IPS DF 6.9 (cell line): ENCODE data around the gene ANKRD11.
"Not testable (repeated sequence)": the region's sequence is repeated elsewhere in the genome, so short reads cannot be mapped to it uniquely, and the experiment has no call there.

Experiments
- DNase-seq: peaks from one replicate; pipeline ENCODE4 v3.0.0-alpha.2; 2013; ENCODE audit warnings: low read depth, low spot score
- H3K27ac ChIP-seq: one replicate; pipeline ENCODE4 v1.5.1; 2013; ENCODE audit warnings: low read length, control low read depth
- H3K27me3 ChIP-seq: 2 replicates; pipeline ENCODE4 v1.6.1; 2013; ENCODE audit warnings: mild to moderate bottlenecking, low read length; ENCODE audit not compliant: control insufficient read depth, insufficient read depth
- H3K36me3 ChIP-seq: 2 replicates; pipeline ENCODE4 v1.6.1; 2013; ENCODE audit warnings: low read length; ENCODE audit not compliant: control insufficient read depth, insufficient read depth
- H3K4me1 ChIP-seq: 2 replicates; pipeline ENCODE4 v1.6.1; 2013; ENCODE audit warnings: low read length; ENCODE audit not compliant: control insufficient read depth, insufficient read depth
- H3K4me3 ChIP-seq: 2 replicates; pipeline ENCODE4 v1.5.1; 2013; ENCODE audit warnings: mild to moderate bottlenecking, low read length
- H3K9me3 ChIP-seq: 2 replicates; pipeline ENCODE4 v1.6.1; 2013; ENCODE audit warnings: low read length, inconsistent platforms; ENCODE audit not compliant: control insufficient read depth, insufficient read depth
- WGBS: extraction: QIAGEN DNeasy Blood & Tissue Kit; methylation state at CpG from one replicate; pipeline ENCODE4 v1.1.7; 2013; ENCODE audit warnings: mixed read lengths, missing lambda C conversion rate; ENCODE audit not compliant: insufficient read length, insufficient coverage; 5-methylcytosine and 5-hydroxymethylcytosine counted together

Gene ANKRD11

DNA sequence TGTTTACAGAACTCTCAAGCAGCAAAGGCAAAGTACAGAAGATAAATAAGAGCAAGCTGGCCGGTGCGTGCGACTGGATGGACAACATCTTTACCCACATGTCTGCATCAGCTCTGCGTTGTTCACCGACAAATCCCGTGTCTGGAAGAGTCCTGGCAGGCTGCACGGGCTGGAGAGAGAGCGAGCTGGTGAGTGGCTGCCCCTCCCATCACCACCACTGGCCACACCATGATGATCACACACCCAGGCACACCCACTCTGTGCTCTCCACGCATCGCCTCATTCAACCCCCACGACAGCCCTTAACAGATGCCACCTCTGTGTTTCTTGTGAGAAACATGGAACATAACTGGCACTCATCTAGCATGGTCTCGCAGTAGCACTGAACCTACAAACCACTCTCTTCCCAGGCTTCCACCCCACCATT lies 59.2 kb downstream of the ANKRD11 start:
- H3K9me3 ChIP-seq = no peaks in the 10 kb centered on the region
- peaks cover 7% of the 10 kb centered on the region for H3K4me1 ChIP-seq
- H3K27me3 ChIP-seq = no peaks in the 10 kb centered on the region
- no peak for DNase-seq
- no peak overlapping the region for H3K4me3 ChIP-seq
- no CpG with 5 or more reads among the region's 12 CpGs for WGBS
- no peak overlapping the region for H3K27ac ChIP-seq
- no peaks in the 10 kb centered on the region for H3K36me3 ChIP-seq

- DNase-seq = no peak
- Histone ChIP-seq H3K4me3 (no peak overlapping the region), H3K4me1 (peaks cover 7% of the 10 kb centered on the region), H3K36me3 (no peaks in the 10 kb centered on the region), H3K27ac (no peak overlapping the region), H3K27me3 (no peaks in the 10 kb centered on the region), H3K9me3 (no peaks in the 10 kb centered on the region)
- WGBS = no CpG with 5 or more reads among the region's 19 CpGs
Measured at GRCh38 chr16:89430436-89431157, 59.8 kb downstream of the ANKRD11 start.

- WGBS = no CpG with 5 or more reads among the region's 7 CpGs
- H3K9me3 ChIP-seq = not testable (repeated sequence)
Measured at GRCh38 chr16:89428605-89429004, 61.8 kb downstream of the ANKRD11 start.

DNA sequence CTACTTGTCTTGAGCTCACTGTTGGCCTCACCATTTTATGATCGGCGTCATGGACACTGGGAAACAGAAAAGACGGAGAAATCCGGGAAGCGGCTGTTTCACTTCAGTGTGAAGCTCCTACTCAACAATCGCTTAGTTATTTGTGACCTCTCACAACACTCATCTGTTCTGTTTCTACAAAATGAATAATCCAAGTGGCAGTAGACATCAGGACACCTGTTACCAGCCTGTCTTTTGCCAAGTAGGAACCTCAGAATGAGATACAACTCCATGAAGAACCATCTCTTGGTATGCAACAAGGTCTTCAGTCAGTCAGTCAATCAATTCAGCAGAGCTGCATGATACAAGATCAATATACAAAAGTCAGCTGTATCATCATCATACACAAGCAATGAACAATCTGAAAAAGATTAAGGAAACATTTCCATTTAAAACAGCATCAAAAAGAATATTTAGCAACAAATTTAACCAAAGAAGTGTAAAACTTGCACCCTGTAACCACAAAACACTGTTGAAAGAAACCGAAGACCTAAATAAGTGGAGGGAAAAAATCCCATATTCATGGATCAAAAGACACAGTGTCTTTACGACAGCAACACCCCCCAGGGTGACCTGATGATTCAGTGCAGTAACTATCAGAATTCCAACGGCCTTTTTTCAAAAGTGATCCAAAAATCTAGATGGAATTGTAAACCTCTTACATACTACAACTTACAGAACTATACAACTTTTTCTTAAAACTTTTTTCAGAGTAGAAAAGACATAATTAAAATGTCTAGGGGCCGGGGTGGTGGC lies 63.4 kb downstream of the ANKRD11 start:
- Histone ChIP-seq H3K27ac (no peak overlapping the region), H3K4me3 (no peak overlapping the region), H3K9me3 (no peaks in the 10 kb centered on the region), H3K27me3 (no peaks in the 10 kb centered on the region), H3K4me1 (peaks cover 12% of the 10 kb centered on the region), H3K36me3 (no peaks in the 10 kb centered on the region)
- WGBS = no CpG with 5 or more reads among the region's 10 CpGs
- no peak for DNase-seq

More at GRCh38 chr16:89428605-89429004, 61.8 kb downstream of the ANKRD11 start:
- DNase-seq, H3K36me3 ChIP-seq, H3K27me3 ChIP-seq, H3K27ac ChIP-seq, H3K4me3 ChIP-seq: not testable (repeated sequence)
- H3K4me1 ChIP-seq = peaks cover 10% of the 10 kb centered on the region

DNA sequence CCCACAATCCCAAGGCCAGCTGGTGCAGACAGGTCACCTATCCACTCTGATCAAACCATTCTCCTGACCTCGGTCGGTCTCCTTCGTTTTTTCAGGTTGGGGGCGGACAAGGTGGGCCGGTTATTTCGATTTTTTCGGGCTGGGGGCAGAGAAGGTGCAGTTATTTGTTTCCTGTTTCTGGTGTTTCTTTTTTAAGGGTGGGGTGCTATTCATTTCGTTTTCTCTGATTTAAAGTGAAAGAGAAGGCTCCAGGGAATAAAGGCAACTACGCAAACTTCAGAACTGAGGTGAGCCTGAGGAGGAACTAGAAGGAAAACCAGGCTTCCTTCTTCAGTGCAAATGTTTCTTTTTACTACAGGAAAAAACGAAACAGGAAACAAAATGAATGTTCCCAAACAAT lies 64.8 kb downstream of the ANKRD11 start:
- Histone ChIP-seq H3K36me3 (no peaks in the 10 kb centered on the region), H3K4me3 (no peak overlapping the region), H3K4me1 (peaks cover 8% of the 10 kb centered on the region), H3K9me3 (no peaks in the 10 kb centered on the region), H3K27me3 (no peaks in the 10 kb centered on the region), H3K27ac (no peak overlapping the region)
- no CpG with 5 or more reads among the region's 10 CpGs for WGBS
- DNase-seq = no peak

GRCh38 chr16:89423681-89424260 lies 66.6 kb downstream of the ANKRD11 start:
- peaks cover 8% of the 10 kb centered on the region for H3K4me1 ChIP-seq
- H3K4me3 ChIP-seq = no peak overlapping the region
- DNase-seq = no peak
- no peak overlapping the region for H3K27ac ChIP-seq
- no peaks in the 10 kb centered on the region for H3K36me3 ChIP-seq
- WGBS = no CpG with 5 or more reads among the region's 21 CpGs
- H3K9me3 ChIP-seq = no peaks in the 10 kb centered on the region
- H3K27me3 ChIP-seq = no peaks in the 10 kb centered on the region

GRCh38 chr16:89422905-89423630 lies 67.3 kb downstream of the ANKRD11 start:
- WGBS = no CpG with 5 or more reads among the region's 16 CpGs
- H3K4me3 ChIP-seq = no peak overlapping the region
- H3K36me3 ChIP-seq = no peaks in the 10 kb centered on the region
- no peaks in the 10 kb centered on the region for H3K9me3 ChIP-seq
- H3K27ac ChIP-seq = no peak overlapping the region
- H3K27me3 ChIP-seq = no peaks in the 10 kb centered on the region
- DNase-seq = no peak
- peaks cover 8% of the 10 kb centered on the region for H3K4me1 ChIP-seq

- no peak for DNase-seq
- Histone ChIP-seq H3K27me3 (no peaks in the 10 kb centered on the region), H3K4me1 (peaks cover 8% of the 10 kb centered on the region), H3K4me3 (no peak overlapping the region), H3K27ac (no peak overlapping the region), H3K9me3 (no peaks in the 10 kb centered on the region), H3K36me3 (no peaks in the 10 kb centered on the region)
- no CpG with 5 or more reads among the region's 12 CpGs for WGBS
Measured at GRCh38 chr16:89422527-89422904, 67.8 kb downstream of the ANKRD11 start.

DNA sequence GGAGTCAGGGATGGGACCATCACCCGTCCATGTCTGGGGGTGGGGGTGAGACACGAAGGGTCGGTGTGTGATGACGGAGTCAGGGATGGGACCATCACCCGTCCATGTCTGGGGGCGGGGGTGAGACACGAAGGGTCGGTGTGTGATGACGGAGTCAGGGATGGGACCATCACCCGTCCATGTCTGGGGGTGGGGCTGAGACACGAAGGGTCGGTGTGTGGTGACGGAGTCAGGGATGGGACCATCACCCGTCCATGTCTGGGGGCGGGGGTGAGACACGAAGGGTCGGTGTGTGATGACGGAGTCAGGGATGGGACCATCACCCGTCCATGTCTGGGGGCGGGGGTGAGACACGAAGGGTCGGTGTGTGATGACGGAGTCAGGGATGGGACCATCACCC lies 69.1 kb downstream of the ANKRD11 start:
- no CpG with 5 or more reads among the region's 23 CpGs for WGBS
- H3K36me3 ChIP-seq, H3K9me3 ChIP-seq, DNase-seq, H3K4me3 ChIP-seq, H3K27me3 ChIP-seq, H3K4me1 ChIP-seq, H3K27ac ChIP-seq: not testable (repeated sequence)

- no peaks in the 10 kb centered on the region for H3K27me3 ChIP-seq
- H3K9me3 ChIP-seq = no peaks in the 10 kb centered on the region
- no peak overlapping the region for H3K4me3 ChIP-seq
- H3K27ac ChIP-seq = no peak overlapping the region
- DNase-seq = no peak
- no CpG with 5 or more reads among the region's 11 CpGs for WGBS
- peaks cover 7% of the 10 kb centered on the region for H3K4me1 ChIP-seq
- no peaks in the 10 kb centered on the region for H3K36me3 ChIP-seq
Measured at GRCh38 chr16:89420204-89420603, 70.2 kb downstream of the ANKRD11 start.
